Epithelial cell of esophagus (primary cell): ENCODE results near the gene MAML3.

Experiments used
- DNase-seq: peaks from one replicate; pipeline ENCODE4 v3.0.0; 2010; ENCODE audit warnings: low read depth
- H3K4me3 ChIP-seq: 2 replicates; pipeline ENCODE4 v1.5.1; 2011; ENCODE audit warnings: mild to moderate bottlenecking, low read length, control low read depth
- CTCF ChIP-seq: IDR thresholded peaks from 2 replicates; pipeline ENCODE4 v1.5.1; 2011; ENCODE audit warnings: low read depth, mild to moderate bottlenecking, low read length, control low read depth, inconsistent platforms; ENCODE audit not compliant: insufficient read depth; ENCODE audit errors: missing control alignments

MAML3 gene

GRCh38 chr4:140158365-140159030 is 4.5 kb upstream of the MAML3 start:
- H3K4me3 ChIP-seq = no peak overlapping the region
- DNase-seq = no peak
- no peak for TF ChIP-seq CTCF

DNA sequence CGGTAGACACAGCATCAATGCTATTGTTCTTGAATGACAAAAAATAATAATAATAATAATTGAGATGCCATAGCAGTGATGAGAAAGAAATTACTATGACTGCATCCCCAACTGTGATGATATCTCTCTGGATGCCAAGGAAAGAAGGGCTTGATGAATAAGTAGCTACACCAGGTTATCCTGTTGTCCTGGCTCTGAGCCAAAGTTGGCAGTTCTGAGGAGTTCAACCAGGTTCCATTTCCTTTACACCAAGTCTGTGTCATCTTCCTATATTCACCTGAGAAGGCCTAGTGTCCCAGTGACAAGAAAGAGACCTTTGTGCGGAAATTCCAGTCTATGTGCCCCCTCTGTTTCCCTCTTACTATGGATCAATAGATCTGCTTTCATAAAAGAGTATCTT is 3.4 kb upstream of the MAML3 start:
- no peak overlapping the region for H3K4me3 ChIP-seq
- DNase-seq = peak; percentile 87
- TF ChIP-seq CTCF = no peak

DNA sequence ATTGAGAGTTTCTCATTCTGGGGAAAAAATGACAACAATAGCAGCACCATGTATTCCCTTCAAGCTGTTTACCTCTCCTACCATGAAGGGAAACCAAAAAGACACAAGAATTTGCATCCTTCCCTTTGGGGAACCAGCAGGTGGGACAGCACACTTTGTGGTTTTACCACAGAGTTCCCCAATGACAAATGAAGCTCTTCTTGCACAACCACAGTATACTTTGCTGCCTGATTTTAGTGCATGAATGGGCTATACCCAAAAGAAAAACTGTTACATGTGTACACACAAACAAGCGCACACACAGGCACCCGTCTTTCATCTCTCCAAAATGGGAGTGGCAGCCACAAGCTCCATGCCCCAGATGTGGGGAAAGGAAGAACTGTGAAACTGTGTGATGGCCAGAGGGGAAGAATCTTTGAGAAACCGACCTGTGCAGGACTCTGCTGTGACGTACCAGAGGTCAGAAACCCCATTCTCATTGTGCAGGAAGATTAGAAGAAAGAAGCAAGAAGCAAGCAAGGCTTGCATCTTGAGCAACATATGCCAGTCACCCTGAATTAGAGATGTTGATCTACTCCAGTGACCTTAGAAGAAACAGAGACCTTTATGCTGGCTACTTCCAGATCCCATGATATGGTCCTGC is 2.7 kb upstream of the MAML3 start:
- H3K4me3 ChIP-seq = no peak overlapping the region
- TF ChIP-seq CTCF = no peak
- no peak for DNase-seq

- H3K4me3 ChIP-seq = peak overlapping the region; percentile 94
- TF ChIP-seq CTCF = no peak
- no peak for DNase-seq
Measured at GRCh38 chr4:140154572-140154891, 548 bp upstream of the MAML3 start.

DNA sequence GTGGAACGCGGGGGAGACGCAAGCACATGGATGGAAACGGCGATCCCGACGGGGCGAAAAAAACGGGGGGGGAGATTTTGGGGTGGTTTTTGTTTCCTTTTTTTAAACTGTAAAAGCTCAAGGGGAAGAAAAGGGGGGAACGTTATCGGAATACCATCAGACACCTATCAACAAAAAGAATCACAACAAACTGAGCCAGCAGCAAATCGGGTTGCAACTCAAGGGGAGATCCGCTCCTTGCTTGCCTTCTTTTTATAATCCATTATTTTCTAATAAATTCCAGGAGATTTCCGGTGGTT is 616 bp downstream of the MAML3 start:
- no peak for TF ChIP-seq CTCF
- peak overlapping the region; percentile 94 for H3K4me3 ChIP-seq
- DNase-seq = no peak

DNA sequence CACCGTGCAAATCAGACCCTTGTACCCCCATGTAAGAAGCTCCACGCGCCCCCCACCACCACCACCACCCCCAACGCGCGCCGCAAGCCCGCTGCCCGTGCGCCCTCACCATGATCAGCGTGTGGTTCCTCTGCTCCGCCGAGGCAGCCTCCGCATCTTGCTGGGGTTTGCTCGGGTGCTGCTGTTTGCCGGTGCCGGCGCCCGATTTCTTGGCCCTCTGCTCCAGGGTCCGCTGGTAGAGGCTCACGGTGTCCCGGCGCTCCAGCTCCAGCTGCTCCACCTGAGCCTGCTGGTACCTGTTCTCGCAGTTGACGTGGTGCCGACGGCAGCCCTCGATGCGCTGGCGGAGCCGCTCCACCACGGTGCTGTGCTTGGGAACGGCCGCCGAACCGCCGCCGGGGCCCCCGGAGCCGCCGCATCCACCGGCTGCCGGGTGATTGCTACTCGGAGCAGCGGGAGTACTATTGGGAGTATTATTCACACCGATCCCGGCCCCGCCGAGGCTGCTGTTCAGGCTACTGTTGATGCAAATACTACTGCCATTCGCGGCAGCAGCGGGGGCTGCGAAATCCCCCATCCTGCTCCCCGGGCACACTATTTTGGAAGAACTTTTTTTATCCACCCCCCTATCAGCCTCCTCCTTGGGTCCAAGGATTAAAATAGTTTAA is 1.1 kb downstream of the MAML3 start:
- TF ChIP-seq CTCF = no peak
- peak overlapping the region; percentile 94 for H3K4me3 ChIP-seq
- DNase-seq = peak; percentile 67
